Esophagus muscularis mucosa (tissue), 4 donors: ENCODE measurements around the gene SEM1.

Experiments used
- EP300 ChIP-seq: sonication (generic); formaldehyde crosslinking; IDR thresholded peaks from one replicate; pipeline ENCODE4 v1.6.1; 2017; ENCODE audit warnings: antibody characterized with exemption
- POLR2A ChIP-seq: fragments of 450-650 bp; IDR thresholded peaks from one replicate; pipeline ENCODE4 v1.6.1; 2017; ENCODE audit warnings: antibody characterized with exemption, moderate library complexity, mild to moderate bottlenecking, low read depth
- POLR2AphosphoS5 ChIP-seq, 2 donors: sonication (generic); formaldehyde crosslinking; IDR thresholded peaks; one replicate each; pipeline ENCODE4 v1.6.1; 2017; ENCODE audit warnings: antibody characterized with exemption in 2 of 2
- TF ChIP-seq, protein P1 (sequence below), 3 experiments: fragments of 200-600 bp in 2 of 3; fragments of 450-650 bp in 1 of 3; sonication (generic) in 2 of 3; IDR thresholded peaks; one replicate each; pipeline ENCODE4 v1.5.1; 2017 to 2019; ENCODE audit warnings: antibody characterized with exemption in 3 of 3, mild to moderate bottlenecking in 2 of 3, moderate library complexity in 1 of 3

DNA sequence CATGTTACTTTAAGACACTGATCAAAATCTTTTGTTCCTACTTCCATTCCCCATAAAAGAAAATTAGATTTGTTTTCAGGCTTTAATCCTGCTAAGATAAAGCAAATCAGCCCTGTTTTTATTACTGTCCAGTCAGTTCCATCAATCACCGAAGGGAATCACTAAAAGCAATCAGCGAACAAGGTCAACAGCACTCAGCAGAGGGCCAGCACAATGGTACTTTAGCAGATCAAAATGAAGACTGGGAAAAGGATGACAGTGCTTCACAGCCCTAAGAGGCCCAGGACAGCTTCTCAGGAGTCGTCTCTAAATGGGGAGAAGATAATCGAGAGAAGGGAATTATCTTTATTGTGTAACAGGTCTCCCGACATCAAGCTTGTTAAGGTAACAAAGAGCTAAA lies 32.7 kb downstream of the SEM1 start:
- TF ChIP-seq, protein P1, sequence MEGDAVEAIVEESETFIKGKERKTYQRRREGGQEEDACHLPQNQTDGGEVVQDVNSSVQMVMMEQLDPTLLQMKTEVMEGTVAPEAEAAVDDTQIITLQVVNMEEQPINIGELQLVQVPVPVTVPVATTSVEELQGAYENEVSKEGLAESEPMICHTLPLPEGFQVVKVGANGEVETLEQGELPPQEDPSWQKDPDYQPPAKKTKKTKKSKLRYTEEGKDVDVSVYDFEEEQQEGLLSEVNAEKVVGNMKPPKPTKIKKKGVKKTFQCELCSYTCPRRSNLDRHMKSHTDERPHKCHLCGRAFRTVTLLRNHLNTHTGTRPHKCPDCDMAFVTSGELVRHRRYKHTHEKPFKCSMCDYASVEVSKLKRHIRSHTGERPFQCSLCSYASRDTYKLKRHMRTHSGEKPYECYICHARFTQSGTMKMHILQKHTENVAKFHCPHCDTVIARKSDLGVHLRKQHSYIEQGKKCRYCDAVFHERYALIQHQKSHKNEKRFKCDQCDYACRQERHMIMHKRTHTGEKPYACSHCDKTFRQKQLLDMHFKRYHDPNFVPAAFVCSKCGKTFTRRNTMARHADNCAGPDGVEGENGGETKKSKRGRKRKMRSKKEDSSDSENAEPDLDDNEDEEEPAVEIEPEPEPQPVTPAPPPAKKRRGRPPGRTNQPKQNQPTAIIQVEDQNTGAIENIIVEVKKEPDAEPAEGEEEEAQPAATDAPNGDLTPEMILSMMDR (IDR thresholded peaks at IDR 0.05): no peak
- TF ChIP-seq POLR2A (no peak), POLR2AphosphoS5 (IDR thresholded peaks at IDR 0.05) (no peak), EP300 (no peak)
